ENCODE results near the gene DNLZ. TPM values are rescaled to one million over a fixed set of nuclear protein-coding genes. Genes with fewer than 3 reads are reported as not detected.

The DNLZ gene
- total and polyA plus RNA-seq, 9 of the 15 experiments (the other 6 are each of a cell fraction or from before 2014, with no cell fraction given): 0.17 to 44.6 (median 3.4) TPM

- TF ChIP-seq EP400 (IDR thresholded peaks at IDR 0.05) (no peak), ESRRA (IDR thresholded peaks at IDR 0.05; ENCODE audit: borderline replicate concordance, low read depth) (no peak), LCOR (CRISPR knock-in tag; IDR thresholded peaks at IDR 0.05) (no peak), ZNF699 (CRISPR knock-in tag; IDR thresholded peaks at IDR 0.05; ENCODE audit: insufficient replicate concordance) (no peak), ZNF639 (CRISPR knock-in tag; conservative IDR thresholded peaks at IDR 0.05 in 1 of 2, IDR thresholded peaks at IDR 0.05 in 1 of 2) (no peak), BDP1 (IDR thresholded peaks at IDR 0.05; ENCODE audit: insufficient read depth, insufficient read length) (no peak)
Measured at GRCh38 chr9:136334541-136334940, 29.0 kb downstream of the DNLZ start (continued).

GRCh38 chr9:136333486-136333885 lies 30.1 kb downstream of the DNLZ start:
- CTCF ChIA-PET (ENCODE audit: low intra/inter-chr PET ratio): no interaction called here
- no peak for ATAC-seq
- Histone ChIP-seq H4K20me1 (replicated peaks; ENCODE audit: control insufficient read depth, insufficient read depth, low read length) (no peaks in the 10 kb centered on the region), H3K9me3 (replicated peaks; ENCODE audit: control insufficient read depth, insufficient read depth, low read depth, low read length) (no peaks in the 10 kb centered on the region), H3K9me1 (ENCODE audit: control insufficient read depth, insufficient read depth, low read length) (peaks cover 3% of the 10 kb centered on the region), H3K4me2 (ENCODE audit: insufficient read depth, low read length) (no peak overlapping the region), H3K4me1 (replicated peaks in 1 of 2; ENCODE audit: control insufficient read depth in 2 of 2, insufficient read depth in 2 of 2, low read length in 2 of 2) (peaks cover 0 to 93% of the 10 kb centered on the region in 2 experiments; a peak in 3 of 5 replicates), H3K36me3 (ENCODE audit: control insufficient read depth, insufficient read depth, low read length) (peaks cover 12% of the 10 kb centered on the region; the same call in 1 of the 3 replicates), H3K79me2 (ENCODE audit: control insufficient read depth, insufficient read depth, low read length) (peaks cover 8% of the 10 kb centered on the region; the same call in 2 of the 3 replicates), H2AFZ (ENCODE audit: low read depth, low read length) (no peak overlapping the region), H3K4me3 (no peak overlapping the region), H3K27ac (ENCODE audit: extremely low read depth, low read depth, low read length) (no peak overlapping the region), H3K9ac (ENCODE audit: insufficient read depth in 1 of 2, low read depth in 2 of 2, low read length in 2 of 2) (no peak overlapping the region), H3K27me3 (ENCODE audit: control insufficient read depth in 2 of 2, insufficient read depth in 2 of 2, low read length in 2 of 2) (no peaks in the 10 kb centered on the region)
- FAIRE-seq: no peak
- POLR2A ChIA-PET: no interaction called here
- intact Hi-C loops (cut with micrococcal nuclease) (no loop called here), in situ Hi-C loops (cut with MboI) (loop anchor here (25.0 kb wide), 1 partner anchor 304 kb away; no protein-coding TSS in a partner anchor)
- no peak for DNase-seq (ENCODE audit: extremely low read depth in 1 of 4, low spot score in 3 of 4)
- WGBS (ENCODE audit: insufficient coverage, low coverage, missing lambda C conversion rate): 88% methylated on average over 14 of the region's 17 CpGs
- BruUV-seq (replicated peaks): no TSS peak
- TF ChIP-seq ZNF695 (CRISPR knock-in tag; IDR thresholded peaks at IDR 0.05) (no peak), CBFA2T3 (IDR thresholded peaks at IDR 0.05) (no peak), ZNF592 (IDR thresholded peaks at IDR 0.05) (no peak), NELFE (IDR thresholded peaks at IDR 0.05; ENCODE audit: insufficient read depth, insufficient read length) (no peak), ZNF431 (CRISPR knock-in tag; IDR thresholded peaks at IDR 0.05) (no peak), ZNF444 (CRISPR knock-in tag; IDR thresholded peaks at IDR 0.05) (no peak), SMARCC2 (IDR thresholded peaks at IDR 0.05; ENCODE audit: low read depth) (no peak), PTRF (tag; IDR thresholded peaks at IDR 0.05) (no peak), FIP1L1 (IDR thresholded peaks at IDR 0.05; ENCODE audit: low read depth, low read length, poor library complexity, severe bottlenecking) (no peak)
- TF ChIP-seq, protein P1, sequence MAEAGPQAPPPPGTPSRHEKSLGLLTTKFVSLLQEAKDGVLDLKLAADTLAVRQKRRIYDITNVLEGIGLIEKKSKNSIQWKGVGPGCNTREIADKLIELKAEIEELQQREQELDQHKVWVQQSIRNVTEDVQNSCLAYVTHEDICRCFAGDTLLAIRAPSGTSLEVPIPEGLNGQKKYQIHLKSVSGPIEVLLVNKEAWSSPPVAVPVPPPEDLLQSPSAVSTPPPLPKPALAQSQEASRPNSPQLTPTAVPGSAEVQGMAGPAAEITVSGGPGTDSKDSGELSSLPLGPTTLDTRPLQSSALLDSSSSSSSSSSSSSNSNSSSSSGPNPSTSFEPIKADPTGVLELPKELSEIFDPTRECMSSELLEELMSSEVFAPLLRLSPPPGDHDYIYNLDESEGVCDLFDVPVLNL (CRISPR knock-in tag; IDR thresholded peaks at IDR 0.05; ENCODE audit: low read depth): no peak

Data from K562 (cell line).